Rectal smooth muscle tissue (tissue), 1 donor: ENCODE data around the gene CHST15.

Experiments used
- H3K27ac ChIP-seq: one replicate; pipeline ENCODE4 v1.7.0; 2013; ENCODE audit warnings: low read depth, low read length, inconsistent platforms
- H3K27me3 ChIP-seq: one replicate; pipeline ENCODE4 v1.7.0; 2013; ENCODE audit warnings: low read length; ENCODE audit not compliant: control insufficient read depth, insufficient read depth
- H3K36me3 ChIP-seq: one replicate; pipeline ENCODE4 v1.7.0; 2013; ENCODE audit warnings: low read length; ENCODE audit not compliant: control insufficient read depth, insufficient read depth
- H3K4me1 ChIP-seq: one replicate; pipeline ENCODE4 v1.7.0; 2013; ENCODE audit warnings: low read length; ENCODE audit not compliant: control insufficient read depth, insufficient read depth
- H3K4me3 ChIP-seq: one replicate; pipeline ENCODE4 v1.7.0; 2013; ENCODE audit warnings: low read length
- H3K9ac ChIP-seq: one replicate; pipeline ENCODE4 v1.7.0; 2013; ENCODE audit warnings: low read length

Gene CHST15

GRCh38 chr10:124128811-124129145 is 35.4 kb upstream of the CHST15 start:
- Histone ChIP-seq H3K4me3 (no peak overlapping the region), H3K27ac (no peak overlapping the region), H3K27me3 (no peaks in the 10 kb centered on the region), H3K4me1 (no peaks in the 10 kb centered on the region), H3K36me3 (no peaks in the 10 kb centered on the region), H3K9ac (no peak overlapping the region)

DNA sequence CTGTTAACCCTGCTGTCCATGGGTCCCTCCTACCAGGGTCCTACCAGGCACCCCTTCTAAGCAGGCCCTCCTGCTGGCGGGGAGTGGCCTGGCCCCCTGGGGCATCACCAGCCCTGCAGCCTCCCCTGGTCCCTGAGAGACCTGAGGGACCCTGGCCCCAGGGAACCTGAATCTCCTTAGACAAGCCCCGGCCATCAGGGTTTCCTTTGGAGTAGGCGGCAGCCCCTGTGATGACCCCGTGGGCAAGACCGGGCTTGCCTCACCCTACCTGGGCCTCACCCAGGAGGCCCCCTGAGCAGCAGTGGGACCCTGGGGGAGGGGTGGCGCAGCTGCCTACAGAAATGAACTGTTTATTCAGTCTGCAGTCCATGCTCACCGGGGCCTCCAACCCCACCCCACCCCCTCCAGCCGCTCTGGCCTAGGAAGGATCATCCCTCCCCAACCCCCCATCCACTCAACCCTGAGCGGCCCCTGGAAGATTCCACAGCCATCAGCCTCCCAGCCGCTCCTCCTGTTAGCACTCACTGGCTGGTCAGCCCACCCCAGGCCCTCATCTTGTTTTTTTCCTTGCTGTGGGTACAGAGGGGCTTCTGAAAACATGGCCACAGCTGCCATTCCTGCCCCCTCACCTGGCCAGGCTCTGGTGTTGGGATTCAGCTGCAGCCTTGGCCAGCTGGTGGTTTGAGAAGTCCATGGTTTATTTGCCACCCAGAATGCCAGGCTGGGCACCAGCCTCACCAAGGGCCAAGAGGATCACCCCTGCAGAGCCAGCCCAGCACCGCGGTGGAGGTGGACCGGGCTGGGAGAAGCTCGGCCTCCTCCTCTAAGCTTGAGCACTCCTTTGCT is 34.8 kb upstream of the CHST15 start:
- H3K36me3 ChIP-seq = no peaks in the 10 kb centered on the region
- H3K27me3 ChIP-seq = no peaks in the 10 kb centered on the region
- no peaks in the 10 kb centered on the region for H3K4me1 ChIP-seq
- no peak overlapping the region for H3K27ac ChIP-seq
- no peak overlapping the region for H3K9ac ChIP-seq
- no peak overlapping the region for H3K4me3 ChIP-seq

DNA sequence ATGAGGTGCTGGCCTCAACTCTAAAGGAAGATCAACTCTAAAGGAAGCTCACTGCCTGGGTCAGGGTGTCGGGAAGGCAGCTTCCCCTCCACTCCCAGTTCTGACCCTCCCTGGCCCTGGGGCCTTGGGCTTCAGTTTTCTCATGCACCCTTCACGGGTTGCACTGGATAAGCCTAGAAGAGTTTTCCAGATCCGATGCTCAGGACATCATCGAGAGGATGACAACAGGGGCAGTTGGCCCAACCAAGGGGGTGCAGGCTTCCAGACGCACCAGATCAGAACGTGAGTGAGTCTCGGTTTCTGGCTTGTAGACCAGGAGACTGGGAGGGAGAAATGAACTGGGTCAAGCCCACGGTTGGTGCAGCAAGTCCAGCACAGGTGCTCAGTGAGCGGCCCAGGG is 34.2 kb upstream of the CHST15 start:
- H3K36me3 ChIP-seq = no peaks in the 10 kb centered on the region
- no peaks in the 10 kb centered on the region for H3K4me1 ChIP-seq
- no peak overlapping the region for H3K4me3 ChIP-seq
- no peak overlapping the region for H3K9ac ChIP-seq
- H3K27me3 ChIP-seq = no peaks in the 10 kb centered on the region
- H3K27ac ChIP-seq = no peak overlapping the region

DNA sequence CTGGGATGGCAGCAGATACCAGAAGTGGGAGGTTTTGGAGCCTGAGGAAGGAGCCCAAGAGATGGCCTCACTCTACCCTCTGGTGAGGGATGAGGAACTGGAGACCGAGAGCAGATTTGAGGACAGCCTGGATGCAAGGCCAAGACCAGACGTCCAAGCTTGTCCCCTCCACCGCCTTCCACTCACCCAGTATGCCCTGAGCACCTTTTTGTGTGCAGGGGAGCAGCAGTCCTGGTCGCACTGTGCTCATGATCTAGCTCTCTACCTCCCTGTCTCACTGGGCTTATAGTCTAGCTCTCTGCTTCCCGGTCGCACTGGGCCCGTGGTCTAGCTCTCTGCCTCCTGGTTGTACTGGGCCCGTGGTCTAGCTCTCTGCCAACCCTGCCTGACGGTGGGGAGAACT is 33.6 kb upstream of the CHST15 start:
- Histone ChIP-seq H3K9ac (no peak overlapping the region), H3K27ac (no peak overlapping the region), H3K36me3 (no peaks in the 10 kb centered on the region), H3K27me3 (no peaks in the 10 kb centered on the region), H3K4me1 (no peaks in the 10 kb centered on the region), H3K4me3 (no peak overlapping the region)

DNA sequence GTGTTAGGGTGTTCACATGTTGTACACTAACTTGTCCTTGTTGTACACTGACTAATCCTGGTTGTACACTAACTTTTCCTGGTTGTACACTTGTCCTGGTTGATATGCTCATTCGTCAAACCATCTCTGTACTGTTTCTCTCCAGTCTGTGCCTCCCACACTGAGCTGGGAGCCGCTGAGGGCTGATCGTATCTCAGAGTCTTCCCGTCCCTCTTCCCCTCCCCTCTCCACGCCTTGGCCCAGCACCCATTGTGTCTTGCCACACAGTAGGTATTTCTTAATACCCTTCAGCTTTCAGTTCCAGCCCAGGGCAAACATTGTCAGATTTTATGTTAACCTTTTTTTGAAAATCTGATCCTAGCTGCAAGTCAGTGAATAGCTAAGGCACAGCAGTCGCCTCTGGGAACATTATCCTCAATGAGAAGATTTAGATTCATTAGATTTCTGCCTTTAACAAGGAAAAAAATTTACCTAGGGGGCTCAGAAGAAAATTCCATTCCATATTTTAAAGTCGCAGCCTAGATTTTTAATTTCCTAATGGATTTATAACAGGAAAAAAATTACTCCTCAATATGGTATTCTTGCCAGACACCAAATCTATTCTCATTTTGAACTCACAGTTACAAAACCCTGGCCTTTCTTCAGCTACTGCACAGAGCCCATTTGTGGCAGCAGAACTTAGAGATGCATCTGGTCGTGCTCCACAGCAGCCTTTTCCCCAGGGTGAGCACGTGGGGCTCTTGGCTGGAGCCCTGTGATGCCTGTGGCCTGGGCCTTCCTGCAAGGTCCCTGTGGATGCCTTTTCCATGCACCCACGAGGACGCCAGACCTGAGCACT is 33.0 kb upstream of the CHST15 start:
- H3K27me3 ChIP-seq = no peaks in the 10 kb centered on the region
- no peaks in the 10 kb centered on the region for H3K36me3 ChIP-seq
- no peak overlapping the region for H3K9ac ChIP-seq
- no peaks in the 10 kb centered on the region for H3K4me1 ChIP-seq
- H3K27ac ChIP-seq = no peak overlapping the region
- no peak overlapping the region for H3K4me3 ChIP-seq

DNA sequence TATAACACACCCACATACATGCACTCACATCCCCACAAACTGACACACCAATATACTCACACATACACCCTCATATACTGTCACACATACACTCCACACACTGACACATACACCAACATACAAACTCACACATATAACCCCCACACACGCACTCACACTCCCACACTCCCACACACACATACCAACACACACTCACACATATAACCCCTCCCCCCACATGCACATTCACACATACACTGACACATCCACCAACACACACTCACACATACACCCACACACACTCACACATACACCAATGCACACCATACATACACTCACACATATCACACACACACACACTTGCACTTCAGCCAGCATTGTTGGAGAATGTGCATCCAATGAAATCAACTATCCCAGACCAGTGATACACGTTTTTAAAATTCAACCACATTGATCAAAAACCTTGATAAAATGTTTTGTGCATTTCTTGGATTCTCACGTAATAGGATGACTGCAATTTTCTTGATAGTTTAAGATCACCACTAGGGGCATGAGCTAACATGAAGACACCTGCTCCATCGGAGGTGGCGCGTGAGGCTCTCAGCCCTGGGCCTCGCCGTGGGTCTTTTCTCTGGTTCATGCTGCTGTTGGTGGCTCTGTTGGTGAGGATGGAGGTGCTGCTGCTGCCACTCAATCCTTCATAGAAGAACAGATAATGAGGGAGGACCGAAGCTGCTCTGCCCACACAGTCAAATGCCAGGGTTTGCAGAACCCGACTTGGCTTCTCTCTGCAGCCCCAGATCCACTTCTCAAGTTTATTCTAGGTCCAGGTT is 32.1 kb upstream of the CHST15 start:
- Histone ChIP-seq H3K4me3 (no peak overlapping the region), H3K27me3 (no peaks in the 10 kb centered on the region), H3K27ac (no peak overlapping the region), H3K4me1 (no peaks in the 10 kb centered on the region), H3K9ac (no peak overlapping the region), H3K36me3 (no peaks in the 10 kb centered on the region)

- H3K9ac ChIP-seq = no peak overlapping the region
- no peaks in the 10 kb centered on the region for H3K4me1 ChIP-seq
- H3K27me3 ChIP-seq = no peaks in the 10 kb centered on the region
- H3K36me3 ChIP-seq = no peaks in the 10 kb centered on the region
- H3K4me3 ChIP-seq = no peak overlapping the region
- H3K27ac ChIP-seq = no peak overlapping the region
Measured at GRCh38 chr10:124124769-124125161, 31.4 kb upstream of the CHST15 start.

GRCh38 chr10:124124123-124124768 is 30.8 kb upstream of the CHST15 start:
- H3K4me3 ChIP-seq = no peak overlapping the region
- H3K4me1 ChIP-seq = no peaks in the 10 kb centered on the region
- no peaks in the 10 kb centered on the region for H3K36me3 ChIP-seq
- no peak overlapping the region for H3K27ac ChIP-seq
- no peaks in the 10 kb centered on the region for H3K27me3 ChIP-seq
- no peak overlapping the region for H3K9ac ChIP-seq

GRCh38 chr10:124123156-124123555 is 29.8 kb upstream of the CHST15 start:
- Histone ChIP-seq H3K27me3 (no peaks in the 10 kb centered on the region), H3K36me3 (no peaks in the 10 kb centered on the region), H3K4me1 (no peaks in the 10 kb centered on the region), H3K27ac (no peak overlapping the region), H3K9ac (no peak overlapping the region), H3K4me3 (no peak overlapping the region)

GRCh38 chr10:124122211-124122610 is 28.8 kb upstream of the CHST15 start:
- no peaks in the 10 kb centered on the region for H3K27me3 ChIP-seq
- H3K4me1 ChIP-seq = no peaks in the 10 kb centered on the region
- H3K27ac ChIP-seq = no peak overlapping the region
- H3K36me3 ChIP-seq = no peaks in the 10 kb centered on the region
- H3K4me3 ChIP-seq = no peak overlapping the region
- no peak overlapping the region for H3K9ac ChIP-seq

DNA sequence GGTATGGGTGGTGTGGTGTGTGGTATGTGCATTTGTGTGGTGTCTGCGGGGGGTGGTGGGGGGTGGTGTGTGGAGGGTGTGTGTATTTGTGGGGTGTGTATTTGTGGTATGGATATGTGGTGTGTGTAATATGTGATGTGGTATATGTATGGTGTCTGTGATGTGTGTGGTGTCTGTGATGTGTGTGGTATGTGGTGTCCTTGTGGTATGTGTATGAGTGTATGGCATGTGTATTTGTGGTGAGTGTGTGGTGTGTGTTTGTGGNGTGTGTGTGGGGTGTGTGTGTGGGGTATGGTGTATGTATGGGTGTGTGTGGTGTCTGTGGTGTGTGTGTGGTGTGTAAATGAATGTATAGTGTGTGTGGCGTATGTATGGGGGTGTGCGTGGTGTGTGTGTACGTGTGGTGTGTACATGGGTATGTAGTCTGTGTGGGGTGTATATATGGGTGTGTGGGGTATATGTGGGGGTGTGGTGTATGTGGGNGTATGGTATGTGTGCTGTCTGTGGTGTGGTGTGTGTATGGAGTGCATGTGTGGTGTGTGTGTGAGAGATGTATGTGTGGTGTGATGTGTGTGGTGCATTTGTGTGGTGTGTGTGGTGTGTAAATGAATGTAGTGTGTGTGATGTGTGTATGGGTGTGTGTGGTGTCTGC is 27.1 kb upstream of the CHST15 start:
- Histone ChIP-seq H3K9ac (no peak overlapping the region), H3K27ac (no peak overlapping the region), H3K4me3 (no peak overlapping the region), H3K27me3 (no peaks in the 10 kb centered on the region), H3K4me1 (no peaks in the 10 kb centered on the region), H3K36me3 (no peaks in the 10 kb centered on the region)
